Measurements from ENCODE around the gene TSPAN8. TPM values are rescaled to one million over a fixed set of nuclear protein-coding genes. Genes with fewer than 3 reads are reported as not detected.

Gene TSPAN8
- total RNA-seq, 1 experiment from 2014 or later = 74.7 TPM

GRCh38 chr12:71197460-71197859 lies 39.7 kb upstream of the TSPAN8 start:
- ChIA-PET CTCF (no interaction called here), POLR2A (ENCODE audit: low non-redundant PET) (no interaction called here)
- no peaks in the 10 kb centered on the region for H3K27me3 ChIP-seq (replicated peaks; ENCODE audit: insufficient read depth, low read depth, low read length, poor library complexity)
- TF ChIP-seq CTCF (conservative IDR thresholded peaks at IDR 0.05; ENCODE audit: low read depth, low read length) = no peak
- no peak for TF ChIP-seq EZH2 (IDR thresholded peaks at IDR 0.05; ENCODE audit: borderline replicate concordance, low read depth, low read length, poor library complexity, severe bottlenecking)
- no peaks in the 10 kb centered on the region for H3K9me3 ChIP-seq (ENCODE audit: low read depth, low read length, poor library complexity, severe bottlenecking)
- H3K4me1 ChIP-seq (ENCODE audit: insufficient read depth, low read length, poor library complexity, severe bottlenecking) = peaks cover 52% of the 10 kb centered on the region
- no TSS peak for BruUV-seq (replicated peaks)
- intact Hi-C loops (cut with micrococcal nuclease; ENCODE audit: unreplicated experiment) = no loop called here
- H3K4me3 ChIP-seq (ENCODE audit: low read depth, low read length, poor library complexity, severe bottlenecking) = no peak overlapping the region
- DNase-seq (ENCODE audit: low spot score) = no peak
- H3K27ac ChIP-seq (ENCODE audit: low read depth, low read length, poor library complexity, severe bottlenecking) = no peak overlapping the region
- H3K36me3 ChIP-seq (ENCODE audit: insufficient read depth, low read length, poor library complexity, severe bottlenecking) = no peaks in the 10 kb centered on the region

GRCh38 chr12:71195338-71195896 lies 37.6 kb upstream of the TSPAN8 start:
- Histone ChIP-seq H3K36me3 (ENCODE audit: insufficient read depth, low read length, poor library complexity, severe bottlenecking) (no peaks in the 10 kb centered on the region), H3K9me3 (ENCODE audit: low read depth, low read length, poor library complexity, severe bottlenecking) (no peaks in the 10 kb centered on the region), H3K4me1 (ENCODE audit: insufficient read depth, low read length, poor library complexity, severe bottlenecking) (peaks cover 58% of the 10 kb centered on the region), H3K27me3 (replicated peaks; ENCODE audit: insufficient read depth, low read depth, low read length, poor library complexity) (no peaks in the 10 kb centered on the region), H3K4me3 (ENCODE audit: low read depth, low read length, poor library complexity, severe bottlenecking) (no peak overlapping the region), H3K27ac (ENCODE audit: low read depth, low read length, poor library complexity, severe bottlenecking) (peak overlapping the region; percentile 98)
- CTCF ChIA-PET = no interaction called here
- no peak for DNase-seq (ENCODE audit: low spot score)
- BruUV-seq (replicated peaks) = no TSS peak
- no peak for TF ChIP-seq CTCF (conservative IDR thresholded peaks at IDR 0.05; ENCODE audit: low read depth, low read length)
- no peak for TF ChIP-seq EZH2 (IDR thresholded peaks at IDR 0.05; ENCODE audit: borderline replicate concordance, low read depth, low read length, poor library complexity, severe bottlenecking)
- POLR2A ChIA-PET (ENCODE audit: low non-redundant PET) = no interaction called here
- intact Hi-C loops (cut with micrococcal nuclease; ENCODE audit: unreplicated experiment) = no loop called here

GRCh38 chr12:71194657-71195056 lies 36.9 kb upstream of the TSPAN8 start:
- ChIA-PET CTCF (no interaction called here), POLR2A (ENCODE audit: low non-redundant PET) (no interaction called here)
- DNase-seq (ENCODE audit: low spot score) = peak; percentile 26
- intact Hi-C loops (cut with micrococcal nuclease; ENCODE audit: unreplicated experiment) = loop anchor here (5.0 kb wide), 3 partner anchors 52 to 247 kb away; no protein-coding TSS in a partner anchor
- peaks cover 66% of the 10 kb centered on the region for H3K4me1 ChIP-seq (ENCODE audit: insufficient read depth, low read length, poor library complexity, severe bottlenecking)
- H3K4me3 ChIP-seq (ENCODE audit: low read depth, low read length, poor library complexity, severe bottlenecking) = no peak overlapping the region
- H3K27ac ChIP-seq (ENCODE audit: low read depth, low read length, poor library complexity, severe bottlenecking) = peak overlapping the region; percentile 98
- no TSS peak for BruUV-seq (replicated peaks)
- no peaks in the 10 kb centered on the region for H3K27me3 ChIP-seq (replicated peaks; ENCODE audit: insufficient read depth, low read depth, low read length, poor library complexity)
- TF ChIP-seq EZH2 (IDR thresholded peaks at IDR 0.05; ENCODE audit: borderline replicate concordance, low read depth, low read length, poor library complexity, severe bottlenecking) (no peak), CTCF (conservative IDR thresholded peaks at IDR 0.05; ENCODE audit: low read depth, low read length) (no peak)
- no peaks in the 10 kb centered on the region for H3K9me3 ChIP-seq (ENCODE audit: low read depth, low read length, poor library complexity, severe bottlenecking)
- H3K36me3 ChIP-seq (ENCODE audit: insufficient read depth, low read length, poor library complexity, severe bottlenecking) = no peaks in the 10 kb centered on the region
